HCT116 (cell line): ENCODE measurements around the gene STYK1. TPM values are rescaled to one million over a fixed set of nuclear protein-coding genes. Genes with fewer than 3 reads are reported as not detected.

Experiments used
- ATAC-seq: fragments of 200-7000 bp; cut with Tn5 transposase; 2 replicates; pipeline ENCODE4 v1.9.1; 2020; ENCODE audit warnings: mild to moderate bottlenecking, moderate library complexity
- BruUV-seq: library from RNA; stranded (reverse); fragments of 400-500 nt; replicated peaks from 2 replicates; lab custom pipeline; 2021; lab: Mats Ljungman, UMichigan
- CTCF ChIA-PET: fragments of 300-600 bp; sonication (Branson Sonifier 250); formaldehyde crosslinking; loops from one replicate; lab custom pipeline; 2021; ENCODE audit warnings: antibody characterized with exemption; lab: Charles Lee
- POLR2A ChIA-PET: fragments of 300-600, 350-600 bp; sonication (Branson Sonifier 250); formaldehyde crosslinking; loops from one replicate; lab custom pipeline; 2021; ENCODE audit warnings: antibody characterized with exemption; lab: Charles Lee
- RAD21 ChIA-PET, 2 experiments: fragments of 300-600 bp; sonication (Branson Sonifier 250); formaldehyde crosslinking; loops; one replicate each; lab custom pipeline; 2023; ENCODE audit warnings: low total read pairs in 2 of 2; ENCODE audit not compliant: uncharacterized antibody in 2 of 2, unreplicated experiment in 2 of 2, low non-redundant PET in 1 of 2; lab: Charles Lee
- DNase-seq: peaks from one replicate; pipeline ENCODE4 v3.0.0-alpha.2; 2010; ENCODE audit warnings: low read depth, low spot score
- H2AFZ ChIP-seq: fragments of 200-600 bp; shearing (Covaris generic), sonication (generic); 2 replicates; pipeline ENCODE4 v1.6.1; 2017; ENCODE audit warnings: low read depth, mixed run types, mixed read lengths, antibody characterized with exemption, low read length; ENCODE audit not compliant: poor library complexity, severe bottlenecking
- H3K27ac ChIP-seq: 2 replicates; pipeline ENCODE4 v1.5.1; 2012; ENCODE audit warnings: low read depth, low read length
- H3K27me3 ChIP-seq: fragments of 200-600 bp; sonication (generic); 2 replicates; pipeline ENCODE4 v1.6.1; 2016; ENCODE audit warnings: mixed run types, low read length, mixed read lengths; ENCODE audit not compliant: insufficient read depth
- H3K36me3 ChIP-seq, 2 experiments: fragments of 200-500 bp in 1 of 2; fragments of 200-600 bp in 1 of 2; sonication (Bioruptor generic) in 1 of 2; sonication (generic) in 1 of 2; 2 replicates each; pipeline versions ENCODE4 v1.5.1 to v1.6.1; 2014 to 2016; ENCODE audit warnings: low read length in 2 of 2, inconsistent platforms in 1 of 2, mixed read lengths in 1 of 2, mixed run types in 1 of 2; ENCODE audit not compliant: insufficient read depth in 2 of 2, control insufficient read depth in 1 of 2
- H3K4me1 ChIP-seq, 2 experiments: fragments of 200-600 bp in 1 of 2; sonication (generic) in 1 of 2; 2 replicates each; pipeline versions ENCODE4 v1.5.1 to v1.6.1; 2012 to 2017; ENCODE audit warnings: low read length in 2 of 2, inconsistent platforms in 1 of 2, mild to moderate bottlenecking in 1 of 2, mixed read lengths in 1 of 2, mixed run types in 1 of 2, moderate library complexity in 1 of 2; ENCODE audit not compliant: insufficient read depth in 2 of 2, control insufficient read depth in 1 of 2
- H3K4me2 ChIP-seq: fragments of 200-600 bp; sonication (generic); 2 replicates; pipeline ENCODE4 v1.6.1; 2017; ENCODE audit warnings: mixed run types, low read length, mixed read lengths
- H3K4me3 ChIP-seq, 2 experiments: fragments of 200-600 bp in 1 of 2; sonication (generic) in 1 of 2; replicated peaks in 1 of 2; 2 replicates each; pipeline ENCODE4 v1.5.1; 2011 to 2016; ENCODE audit warnings: low read length in 2 of 2, control low read depth in 1 of 2, low read depth in 1 of 2, mild to moderate bottlenecking in 1 of 2, mixed read lengths in 1 of 2, mixed run types in 1 of 2
- H3K79me2 ChIP-seq: fragments of 200-600 bp; sonication (generic); 2 replicates; pipeline ENCODE4 v1.6.1; 2017; ENCODE audit warnings: mild to moderate bottlenecking, mixed run types, low read length, moderate library complexity, mixed read lengths; ENCODE audit not compliant: insufficient read depth
- H3K9ac ChIP-seq: fragments of 200-600 bp; sonication (generic); 2 replicates; pipeline ENCODE4 v1.6.1; 2016; ENCODE audit warnings: low read length, mixed read lengths
- H3K9me2 ChIP-seq: fragments of 200-600 bp; sonication (generic), shearing (Covaris generic); 2 replicates; pipeline ENCODE4 v1.6.1; 2017; ENCODE audit warnings: mixed run types, mild to moderate bottlenecking, moderate library complexity; ENCODE audit not compliant: insufficient read depth
- H3K9me3 ChIP-seq, 2 experiments: fragments of 200-500 bp in 1 of 2; fragments of 200-600 bp in 1 of 2; sonication (Bioruptor generic) in 1 of 2; sonication (generic) in 1 of 2; 2 replicates each; pipeline ENCODE4 v1.6.1; 2014 to 2017; ENCODE audit warnings: low read length in 2 of 2, mixed read lengths in 2 of 2, inconsistent platforms in 1 of 2, low read depth in 1 of 2, mild to moderate bottlenecking in 1 of 2, mixed run types in 1 of 2, moderate library complexity in 1 of 2; ENCODE audit not compliant: control insufficient read depth in 1 of 2, insufficient read depth in 1 of 2
- H4K20me1 ChIP-seq: fragments of 200-600 bp; sonication (generic), shearing (Covaris generic); 2 replicates; pipeline ENCODE4 v1.6.1; 2017; ENCODE audit warnings: mixed run types, mild to moderate bottlenecking, moderate library complexity; ENCODE audit not compliant: insufficient read depth
- ATF3 ChIP-seq: IDR thresholded peaks from 2 replicates; pipeline ENCODE4 v1.6.1; 2012
- CBX3 ChIP-seq: IDR thresholded peaks from 2 replicates; pipeline ENCODE4 v1.6.1; 2012; ENCODE audit warnings: low read depth
- CEBPB ChIP-seq: IDR thresholded peaks from 2 replicates; pipeline ENCODE4 v1.6.1; 2012; ENCODE audit warnings: low read depth
- ELF1 ChIP-seq: IDR thresholded peaks from 2 replicates; pipeline ENCODE4 v1.6.1; 2012; ENCODE audit warnings: low read depth, borderline replicate concordance
- EZH2phosphoT487 ChIP-seq: fragments of 200-600 bp; IDR thresholded peaks from 2 replicates; pipeline ENCODE4 v1.6.1; 2018; ENCODE audit warnings: antibody characterized with exemption, borderline replicate concordance
- FOSL1 ChIP-seq: IDR thresholded peaks from 2 replicates; pipeline ENCODE4 v1.6.1; 2012; ENCODE audit warnings: low read depth
- POLR2A ChIP-seq: IDR thresholded peaks from 2 replicates; pipeline ENCODE4 v1.7.0; 2011; ENCODE audit warnings: borderline replicate concordance; ENCODE audit not compliant: insufficient read depth, insufficient read length; ENCODE audit errors: extremely low read depth
- POLR2AphosphoS5 ChIP-seq: IDR thresholded peaks from 2 replicates; pipeline ENCODE4 v1.6.1; 2011; ENCODE audit warnings: mild to moderate bottlenecking, low read depth, low read length, moderate library complexity
- RAD21 ChIP-seq: IDR thresholded peaks from 2 replicates; pipeline ENCODE4 v1.6.1; 2012; ENCODE audit warnings: low read depth, mild to moderate bottlenecking
- REST ChIP-seq: IDR thresholded peaks from 2 replicates; pipeline ENCODE4 v1.6.1; 2012; ENCODE audit warnings: low read depth
- SIN3A ChIP-seq: IDR thresholded peaks from 2 replicates; pipeline ENCODE4 v1.6.1; 2012; ENCODE audit warnings: low read depth
- SRF ChIP-seq: IDR thresholded peaks from 2 replicates; pipeline ENCODE4 v1.6.1; 2012; ENCODE audit warnings: low read depth
- TCF7L2 ChIP-seq: IDR thresholded peaks from 2 replicates; pipeline ENCODE4 v1.7.0; 2011; ENCODE audit warnings: borderline replicate concordance, inconsistent platforms; ENCODE audit not compliant: insufficient read depth, insufficient read length; ENCODE audit errors: extremely low read depth
- YY1 ChIP-seq: IDR thresholded peaks from 2 replicates; pipeline ENCODE4 v1.6.1; 2011; ENCODE audit warnings: low read length, low read depth, moderate library complexity, mild to moderate bottlenecking; ENCODE audit not compliant: insufficient replicate concordance; ENCODE audit errors: extremely low read depth
- ZBTB33 ChIP-seq: IDR thresholded peaks from 2 replicates; pipeline ENCODE4 v1.6.1; 2011; ENCODE audit warnings: mild to moderate bottlenecking, low read length, moderate library complexity; ENCODE audit not compliant: insufficient replicate concordance; ENCODE audit errors: extremely low read depth
- ZNF274 ChIP-seq: fragments of 200-500 bp; sonication (Bioruptor generic); IDR thresholded peaks from 2 replicates; pipeline ENCODE4 v1.6.1; 2014; ENCODE audit warnings: mild to moderate bottlenecking, low read depth, low read length, inconsistent platforms
- intact Hi-C: fragments of 100-400 bp; cut with micrococcal nuclease; formaldehyde crosslinking; loops from 2 replicates; pipeline ENCODE4 v1.10.0; 2022
- total RNA-seq: library from RNA; stranded (reverse); gene quantifications from one replicate; pipeline ENCODE4 v1.2.1, GENCODE V29; 2021; ENCODE audit not compliant: unreplicated experiment

Gene STYK1
- total RNA-seq, 1 experiment from 2014 or later = 4.4 TPM

GRCh38 chr12:10697862-10698261 is 24.0 kb upstream of the STYK1 start:
- no peak for DNase-seq
- peaks cover 36% of the 10 kb centered on the region for H3K79me2 ChIP-seq
- H3K4me2 ChIP-seq = no peak overlapping the region
- ChIA-PET RAD21 (no interaction called here), CTCF (no interaction called here), POLR2A (no interaction called here)
- BruUV-seq = no TSS peak
- intact Hi-C loops = no loop called here
- no peaks in the 10 kb centered on the region for H3K4me1 ChIP-seq
- no peaks in the 10 kb centered on the region for H3K27me3 ChIP-seq
- H3K9me2 ChIP-seq = no peaks in the 10 kb centered on the region
- H3K27ac ChIP-seq = no peak overlapping the region
- no peak for TF ChIP-seq TCF7L2
- TF ChIP-seq ZNF274 = no peak
- H3K9me3 ChIP-seq = no peaks in the 10 kb centered on the region
- no peak overlapping the region for H3K9ac ChIP-seq
- H4K20me1 ChIP-seq = peaks cover 5% of the 10 kb centered on the region
- H3K36me3 ChIP-seq = peaks cover 50 to 54% of the 10 kb centered on the region in 2 experiments
- no peak overlapping the region for H2AFZ ChIP-seq
- no peak overlapping the region for H3K4me3 ChIP-seq
- no peak for ATAC-seq

GRCh38 chr12:10697156-10697555 is 23.3 kb upstream of the STYK1 start:
- DNase-seq (no peak), ATAC-seq (no peak)
- no peak overlapping the region for H2AFZ ChIP-seq
- H3K9ac ChIP-seq = no peak overlapping the region
- CTCF ChIA-PET = interaction anchor here (1.1 to 1.2 kb wide), 2 partner anchors 15 to 53 kb away, joined by 3 read pairs; no protein-coding TSS in a partner anchor
- no peak overlapping the region for H3K27ac ChIP-seq
- no peak overlapping the region for H3K4me3 ChIP-seq
- H3K4me2 ChIP-seq = no peak overlapping the region
- intact Hi-C loops = no loop called here
- RAD21 ChIA-PET = no interaction called here
- no TSS peak for BruUV-seq
- POLR2A ChIA-PET = no interaction called here
- H3K36me3 ChIP-seq = peaks cover 44 to 48% of the 10 kb centered on the region in 2 experiments
- peaks cover 29% of the 10 kb centered on the region for H3K79me2 ChIP-seq
- no peaks in the 10 kb centered on the region for H3K27me3 ChIP-seq
- H3K4me1 ChIP-seq = no peaks in the 10 kb centered on the region
- peaks cover 5% of the 10 kb centered on the region for H4K20me1 ChIP-seq
- H3K9me3 ChIP-seq = no peaks in the 10 kb centered on the region
- no peaks in the 10 kb centered on the region for H3K9me2 ChIP-seq
- TF ChIP-seq REST = no peak
- no peak for TF ChIP-seq CEBPB
- no peak for TF ChIP-seq ELF1
- TF ChIP-seq SIN3A = no peak
- no peak for TF ChIP-seq YY1
- no peak for TF ChIP-seq FOSL1
- TF ChIP-seq ATF3 = no peak
- no peak for TF ChIP-seq EZH2phosphoT487
- TF ChIP-seq ZNF274 = no peak
- TF ChIP-seq ZBTB33 = no peak
- no peak for TF ChIP-seq SRF
- no peak for TF ChIP-seq RAD21
- TF ChIP-seq POLR2AphosphoS5 = no peak
- no peak for TF ChIP-seq POLR2A
- TF ChIP-seq CBX3 = no peak
